ENCODE measurements around the gene ZNF346.
"Not testable (repeated sequence)": the region's sequence is repeated elsewhere in the genome, so short reads cannot be mapped to it uniquely, and the experiment has no call there.

Gene ZNF346

DNA sequence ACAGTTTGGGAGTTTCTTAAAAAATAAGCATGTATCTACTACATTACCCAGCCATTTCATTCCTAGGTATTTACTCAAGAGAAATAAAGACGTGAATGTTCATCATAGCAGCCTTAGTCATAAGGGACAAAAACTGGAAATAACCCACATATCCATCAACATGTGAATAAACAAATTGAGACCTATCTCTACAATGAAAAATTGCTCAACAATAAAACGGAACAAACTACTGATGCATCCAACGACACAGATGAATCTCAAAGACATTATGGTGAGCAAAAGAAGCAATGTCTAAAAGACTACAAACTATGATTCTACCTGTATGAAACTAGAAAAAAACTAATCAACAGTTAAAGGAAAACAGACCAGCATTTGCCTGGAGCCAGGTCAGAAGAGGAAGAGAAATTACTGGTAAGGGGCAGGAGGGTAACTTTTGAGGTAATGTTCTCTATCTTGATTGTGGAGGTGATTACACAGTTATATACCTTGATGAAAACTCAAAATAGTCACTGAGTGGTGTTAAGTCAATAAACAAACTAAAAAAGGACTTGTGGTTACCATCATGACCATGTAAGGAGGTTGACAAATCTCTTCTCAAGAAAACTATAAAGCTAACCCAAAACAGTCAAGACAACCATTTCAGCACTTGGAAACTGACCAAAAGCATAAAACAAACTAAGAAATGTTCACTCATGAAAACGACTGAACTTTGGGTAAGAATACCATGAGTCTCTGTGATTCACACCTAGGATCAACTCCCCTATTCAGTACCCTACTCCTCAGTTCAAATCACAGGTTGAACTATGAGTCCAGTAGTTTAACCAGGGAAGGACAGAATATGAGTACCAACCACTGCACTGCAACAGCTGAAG is 26.4 kb upstream of the ZNF346 start:
- no peaks in the 10 kb centered on the region for H3K9me3 ChIP-seq (ENCODE audit: control insufficient read depth, low read length)
- no peaks in the 10 kb centered on the region for H3K27me3 ChIP-seq (ENCODE audit: control insufficient read depth, insufficient read depth, low read length)
- no peak overlapping the region for H3K4me3 ChIP-seq (ENCODE audit: low read length)
- no peaks in the 10 kb centered on the region for H3K4me1 ChIP-seq (ENCODE audit: control insufficient read depth, insufficient read depth, low read length)
- H3K36me3 ChIP-seq (ENCODE audit: control insufficient read depth, insufficient read depth, low read length): no peaks in the 10 kb centered on the region
- H3K9ac ChIP-seq (ENCODE audit: low read length): no peak overlapping the region

DNA sequence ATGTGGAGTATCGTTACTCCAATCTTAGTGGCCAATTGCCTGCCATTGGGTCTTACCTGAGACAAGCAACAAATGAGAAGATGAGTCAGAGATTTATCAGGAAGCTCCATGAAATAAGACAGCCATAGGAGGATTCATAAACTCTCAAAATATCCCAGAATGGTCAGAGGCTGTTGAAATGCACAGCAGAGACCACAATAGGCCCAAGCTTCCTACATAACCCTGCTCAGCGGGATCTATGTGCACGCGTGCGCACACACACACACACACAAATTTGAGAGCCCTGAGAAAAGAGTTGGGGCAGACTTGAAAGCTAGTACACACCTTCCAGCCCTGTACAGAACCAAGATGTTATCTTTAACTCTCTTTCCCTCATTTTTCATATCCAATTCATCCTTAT is 25.7 kb upstream of the ZNF346 start:
- Histone ChIP-seq H3K4me1 (ENCODE audit: control insufficient read depth, insufficient read depth, low read length) (no peaks in the 10 kb centered on the region), H3K4me3 (ENCODE audit: low read length) (no peak overlapping the region)

DNA sequence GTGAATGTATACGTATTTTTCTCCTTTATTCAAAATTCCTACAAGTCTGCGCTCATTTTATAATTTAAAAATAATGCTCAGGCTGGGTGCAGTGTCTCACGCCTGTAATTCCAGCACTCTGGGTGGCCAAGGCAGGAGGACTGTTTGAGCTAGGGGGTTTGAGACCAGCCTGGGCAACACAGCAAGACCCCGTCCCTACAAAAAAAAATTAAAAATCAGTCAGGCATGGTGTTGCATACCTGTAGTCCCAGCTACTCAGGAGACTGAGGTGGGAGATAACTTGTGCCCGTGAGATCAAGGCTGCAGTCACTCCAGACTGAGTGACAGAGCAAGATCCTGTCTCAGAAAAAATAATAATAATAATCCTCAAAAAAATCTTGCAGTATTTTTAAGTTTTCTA is 23.7 kb upstream of the ZNF346 start:
- H3K9ac ChIP-seq (ENCODE audit: low read length): no peak overlapping the region
- H3K4me1 ChIP-seq (ENCODE audit: control insufficient read depth, insufficient read depth, low read length): no peaks in the 10 kb centered on the region
- H3K27me3 ChIP-seq (ENCODE audit: control insufficient read depth, insufficient read depth, low read length): no peaks in the 10 kb centered on the region
- H3K4me3 ChIP-seq (ENCODE audit: low read length): no peak overlapping the region
- no peaks in the 10 kb centered on the region for H3K9me3 ChIP-seq (ENCODE audit: control insufficient read depth, low read length)
- H3K36me3 ChIP-seq (ENCODE audit: control insufficient read depth, insufficient read depth, low read length): no peaks in the 10 kb centered on the region

More for the DNA sequence above, 25.7 kb upstream of the ZNF346 start:
- no peaks in the 10 kb centered on the region for H3K36me3 ChIP-seq (ENCODE audit: control insufficient read depth, insufficient read depth, low read length)
- no peak overlapping the region for H3K9ac ChIP-seq (ENCODE audit: low read length)
- no peaks in the 10 kb centered on the region for H3K27me3 ChIP-seq (ENCODE audit: control insufficient read depth, insufficient read depth, low read length)
- no peaks in the 10 kb centered on the region for H3K9me3 ChIP-seq (ENCODE audit: control insufficient read depth, low read length)

DNA sequence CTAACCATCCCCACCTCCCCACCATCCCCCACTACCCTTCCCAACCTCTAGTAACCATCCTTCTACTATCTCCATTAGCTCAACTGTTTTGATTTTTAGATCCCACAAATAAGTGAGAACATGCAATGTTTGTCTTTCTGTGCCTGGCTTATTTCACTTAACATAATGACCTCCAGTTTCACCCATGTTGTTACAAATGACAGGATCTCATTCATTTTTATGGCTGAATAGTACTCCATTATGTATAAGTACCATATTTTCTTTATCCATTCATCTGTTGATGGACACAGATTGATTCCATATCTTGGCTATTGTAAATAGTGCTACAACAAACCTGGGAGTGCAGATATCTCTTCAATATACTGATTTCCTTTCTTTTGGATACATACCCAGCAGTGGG is 23.0 kb upstream of the ZNF346 start:
- not testable (repeated sequence) for H3K4me1 ChIP-seq (ENCODE audit: control insufficient read depth, insufficient read depth, low read length)

DNA sequence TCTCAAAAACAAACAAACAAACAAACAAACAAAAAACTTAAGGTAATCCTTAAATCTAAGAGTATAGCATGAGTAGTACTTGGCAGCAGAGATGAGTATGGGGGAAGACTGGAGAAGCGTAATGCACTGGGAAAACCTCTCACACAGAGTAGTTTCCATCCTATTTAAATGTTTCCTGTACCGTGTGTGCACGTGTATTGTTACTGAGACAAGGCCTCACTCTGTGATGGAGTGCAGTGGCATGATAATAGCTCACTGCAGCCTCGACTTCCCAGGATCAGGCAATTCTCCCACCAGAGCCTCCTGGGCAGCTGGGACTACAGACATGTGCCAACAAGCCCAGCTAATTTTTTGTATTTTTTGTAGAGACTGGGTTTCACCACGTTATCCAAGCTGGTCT is 18.8 kb upstream of the ZNF346 start:
- Histone ChIP-seq H3K9ac (ENCODE audit: low read length) (no peak overlapping the region), H3K4me3 (ENCODE audit: low read length) (no peak overlapping the region), H3K27me3 (ENCODE audit: control insufficient read depth, insufficient read depth, low read length) (no peaks in the 10 kb centered on the region), H3K9me3 (ENCODE audit: control insufficient read depth, low read length) (no peaks in the 10 kb centered on the region), H3K36me3 (ENCODE audit: control insufficient read depth, insufficient read depth, low read length) (no peaks in the 10 kb centered on the region), H3K4me1 (ENCODE audit: control insufficient read depth, insufficient read depth, low read length) (peaks cover 9% of the 10 kb centered on the region)

More for the DNA sequence above, 23.0 kb upstream of the ZNF346 start:
- not testable (repeated sequence) for H3K36me3 ChIP-seq (ENCODE audit: control insufficient read depth, insufficient read depth, low read length); H3K27me3 ChIP-seq (ENCODE audit: control insufficient read depth, insufficient read depth, low read length); H3K4me3 ChIP-seq (ENCODE audit: low read length); H3K9ac ChIP-seq (ENCODE audit: low read length); H3K9me3 ChIP-seq (ENCODE audit: control insufficient read depth, low read length)

DNA sequence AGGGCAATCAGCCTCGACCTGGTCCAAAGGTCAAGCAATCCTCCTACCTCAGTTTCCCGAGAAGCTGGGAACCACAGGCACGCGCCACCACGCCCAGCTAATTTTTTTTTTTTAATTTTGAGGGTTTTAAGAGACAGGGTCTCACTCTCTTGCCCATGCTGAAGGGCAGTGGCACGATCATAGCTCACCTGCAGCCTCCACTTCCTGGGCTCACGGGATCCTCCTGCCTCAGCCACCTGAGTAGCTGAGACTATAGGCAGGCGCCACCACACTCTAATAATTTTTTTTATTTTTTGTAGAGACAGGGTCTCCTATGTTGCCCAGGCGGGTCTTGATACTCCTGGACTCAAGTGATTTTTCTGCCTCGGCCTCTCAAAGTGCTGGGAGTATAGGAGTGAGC is 17.5 kb upstream of the ZNF346 start:
- Histone ChIP-seq H3K4me3 (ENCODE audit: low read length) (no peak overlapping the region), H3K9me3 (ENCODE audit: control insufficient read depth, low read length) (no peaks in the 10 kb centered on the region), H3K9ac (ENCODE audit: low read length) (peak overlapping the region; percentile 94), H3K36me3 (ENCODE audit: control insufficient read depth, insufficient read depth, low read length) (no peaks in the 10 kb centered on the region), H3K27me3 (ENCODE audit: control insufficient read depth, insufficient read depth, low read length) (no peaks in the 10 kb centered on the region), H3K4me1 (ENCODE audit: control insufficient read depth, insufficient read depth, low read length) (peaks cover 9% of the 10 kb centered on the region)

DNA sequence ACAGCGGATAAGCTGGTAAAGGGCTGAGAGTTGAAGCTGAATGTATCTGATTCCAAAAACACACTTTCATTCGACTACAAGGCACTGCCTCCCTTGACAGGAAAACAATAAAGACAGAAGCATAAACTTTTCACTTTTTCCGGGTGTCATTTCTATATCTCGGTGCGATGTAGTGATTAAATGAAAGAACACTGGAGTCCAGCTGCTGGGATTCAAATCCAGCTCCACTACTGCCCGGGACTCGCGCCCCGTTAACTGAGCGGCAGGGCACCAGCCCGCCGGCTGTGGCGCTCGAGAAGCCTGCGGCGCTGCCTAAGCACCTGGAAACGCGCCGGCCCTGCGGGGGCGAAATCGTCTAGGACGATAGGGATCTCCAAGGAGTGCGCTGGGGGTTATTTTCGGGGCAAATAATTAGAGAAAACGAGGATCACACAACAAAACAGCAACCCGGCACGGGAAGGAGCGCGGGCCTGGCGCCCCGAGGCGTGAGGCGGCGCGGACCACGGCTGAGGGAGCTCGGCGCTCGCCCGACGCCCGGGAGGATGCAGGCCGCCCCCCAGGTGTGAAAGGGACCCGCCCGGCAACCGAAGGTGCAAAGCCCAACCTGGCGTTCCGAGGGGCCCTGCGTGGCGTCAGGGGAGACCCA is 16.8 kb upstream of the ZNF346 start:
- Histone ChIP-seq H3K9me3 (ENCODE audit: control insufficient read depth, low read length) (no peaks in the 10 kb centered on the region), H3K27me3 (ENCODE audit: control insufficient read depth, insufficient read depth, low read length) (no peaks in the 10 kb centered on the region), H3K4me3 (ENCODE audit: low read length) (peak overlapping the region; percentile 84), H3K4me1 (ENCODE audit: control insufficient read depth, insufficient read depth, low read length) (peaks cover 9% of the 10 kb centered on the region), H3K36me3 (ENCODE audit: control insufficient read depth, insufficient read depth, low read length) (no peaks in the 10 kb centered on the region), H3K9ac (ENCODE audit: low read length) (peak overlapping the region; percentile 94)

DNA sequence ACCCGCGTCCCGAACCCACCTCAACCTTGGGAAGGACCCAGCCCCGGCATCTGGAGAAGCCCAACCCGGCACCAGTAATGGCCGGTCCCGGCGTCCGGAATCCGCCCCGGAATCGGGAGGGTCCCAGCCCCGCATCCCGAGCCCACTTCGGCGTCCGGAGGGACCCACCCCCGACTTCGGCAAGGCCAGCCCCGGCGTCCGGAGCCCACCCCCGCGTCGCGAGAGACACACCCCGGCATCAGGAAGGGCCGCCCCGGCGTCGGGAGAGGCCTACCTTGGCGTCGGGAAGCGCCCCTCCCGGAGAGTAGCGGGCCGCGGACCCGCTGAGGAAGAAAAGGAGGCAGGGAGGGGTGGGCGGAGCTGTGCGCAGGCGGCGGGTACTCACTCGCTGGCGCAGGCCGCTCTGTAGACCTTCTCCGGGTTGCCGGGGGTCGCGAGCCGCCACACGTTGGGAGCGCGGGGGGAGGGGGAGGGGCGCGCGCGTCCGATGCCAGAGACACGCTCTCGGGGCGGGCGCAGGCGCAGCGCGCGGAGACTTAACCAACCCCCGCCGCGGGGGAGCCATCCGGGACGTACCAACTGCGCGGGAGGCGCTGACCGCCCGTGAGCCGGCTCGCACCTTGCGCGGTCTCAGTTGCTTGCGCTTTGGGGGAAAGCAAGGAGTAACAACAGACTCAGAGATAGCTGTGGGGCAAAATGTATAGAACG is 16.1 kb upstream of the ZNF346 start, which contains the start of gene UIMC1:
Gene UIMC1 (minus strand): TSS at position 515 of the 708 bp plus-strand sequence. CDS start 24,164 bp downstream, outside the sequence.
- Histone ChIP-seq H3K9me3 (ENCODE audit: control insufficient read depth, low read length) (no peaks in the 10 kb centered on the region), H3K36me3 (ENCODE audit: control insufficient read depth, insufficient read depth, low read length) (no peaks in the 10 kb centered on the region), H3K4me3 (ENCODE audit: low read length) (peak within 1 kb of the TSS; percentile 84), H3K4me1 (ENCODE audit: control insufficient read depth, insufficient read depth, low read length) (peaks cover 9% of the 10 kb centered on the region), H3K9ac (ENCODE audit: low read length) (peak within 1 kb of the TSS; percentile 94), H3K27me3 (ENCODE audit: control insufficient read depth, insufficient read depth, low read length) (no peaks in the 10 kb centered on the region)

DNA sequence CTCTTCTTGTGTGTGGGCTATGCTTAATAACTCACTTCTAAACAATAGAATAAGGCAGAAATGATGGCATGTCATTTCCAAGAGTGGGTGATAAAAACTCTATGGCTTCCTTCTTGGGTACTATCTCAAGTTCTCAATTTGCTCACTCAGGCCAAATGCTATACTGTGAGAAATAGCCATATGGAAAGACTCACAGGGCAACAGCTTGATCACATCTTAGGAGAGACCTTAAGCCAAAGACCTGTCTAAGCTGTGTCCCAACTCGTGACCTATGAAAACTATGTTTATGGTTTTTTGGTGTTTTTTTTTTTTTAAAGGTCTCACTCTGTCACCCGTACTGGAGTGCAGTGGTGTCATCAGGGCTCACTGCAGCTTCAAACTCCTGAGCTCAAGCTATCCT is 13.8 kb upstream of the ZNF346 start:
- Histone ChIP-seq H3K9me3 (ENCODE audit: control insufficient read depth, low read length) (no peaks in the 10 kb centered on the region), H3K4me3 (ENCODE audit: low read length) (no peak overlapping the region), H3K9ac (ENCODE audit: low read length) (no peak overlapping the region), H3K27me3 (ENCODE audit: control insufficient read depth, insufficient read depth, low read length) (no peaks in the 10 kb centered on the region), H3K36me3 (ENCODE audit: control insufficient read depth, insufficient read depth, low read length) (no peaks in the 10 kb centered on the region), H3K4me1 (ENCODE audit: control insufficient read depth, insufficient read depth, low read length) (peaks cover 9% of the 10 kb centered on the region)

DNA sequence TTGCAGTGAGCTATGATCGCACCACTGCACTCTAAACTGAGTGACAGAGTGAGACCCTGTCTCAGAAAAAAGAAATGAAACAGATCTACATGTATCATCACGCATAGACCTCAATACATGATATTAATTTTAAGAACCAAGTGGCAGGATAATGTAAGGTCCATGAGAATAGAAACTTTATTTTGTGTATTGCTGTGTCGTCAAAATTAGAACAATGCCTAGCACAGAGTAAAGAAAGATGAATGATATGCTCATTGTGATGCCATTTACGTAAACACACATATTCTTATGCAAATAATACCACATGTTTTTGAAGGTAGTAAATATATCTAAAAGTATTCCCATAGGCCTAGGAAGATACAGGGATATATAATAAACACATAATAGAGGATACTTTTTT is 12.3 kb upstream of the ZNF346 start:
- H3K9me3 ChIP-seq (ENCODE audit: control insufficient read depth, low read length): no peaks in the 10 kb centered on the region
- H3K9ac ChIP-seq (ENCODE audit: low read length): no peak overlapping the region
- no peaks in the 10 kb centered on the region for H3K27me3 ChIP-seq (ENCODE audit: control insufficient read depth, insufficient read depth, low read length)
- H3K36me3 ChIP-seq (ENCODE audit: control insufficient read depth, insufficient read depth, low read length): no peaks in the 10 kb centered on the region
- no peak overlapping the region for H3K4me3 ChIP-seq (ENCODE audit: low read length)
- peaks cover 4% of the 10 kb centered on the region for H3K4me1 ChIP-seq (ENCODE audit: control insufficient read depth, insufficient read depth, low read length)

DNA sequence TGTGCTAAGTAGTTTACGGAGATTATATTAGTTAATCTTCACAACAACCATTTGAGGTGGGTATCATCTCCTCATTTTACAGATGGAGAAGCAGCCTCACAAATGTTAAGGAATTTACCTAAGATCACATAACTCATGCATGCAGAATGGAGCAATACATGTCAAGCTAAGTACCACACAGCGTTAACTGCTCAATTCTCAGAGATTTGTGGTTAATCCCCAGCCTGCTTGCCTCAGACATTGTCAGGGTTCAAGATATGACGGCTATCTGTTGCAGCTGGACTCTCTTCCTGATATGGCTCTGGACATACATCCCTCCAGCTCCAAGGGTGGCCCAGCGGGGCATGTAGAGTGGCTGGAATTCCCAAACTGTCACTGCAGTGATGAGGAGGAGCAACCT is 7.3 kb upstream of the ZNF346 start:
- Histone ChIP-seq H3K4me3 (ENCODE audit: low read length) (no peak overlapping the region), H3K9me3 (ENCODE audit: control insufficient read depth, low read length) (no peaks in the 10 kb centered on the region), H3K9ac (ENCODE audit: low read length) (no peak overlapping the region), H3K4me1 (ENCODE audit: control insufficient read depth, insufficient read depth, low read length) (no peaks in the 10 kb centered on the region), H3K27me3 (ENCODE audit: control insufficient read depth, insufficient read depth, low read length) (no peaks in the 10 kb centered on the region), H3K36me3 (ENCODE audit: control insufficient read depth, insufficient read depth, low read length) (no peaks in the 10 kb centered on the region)

DNA sequence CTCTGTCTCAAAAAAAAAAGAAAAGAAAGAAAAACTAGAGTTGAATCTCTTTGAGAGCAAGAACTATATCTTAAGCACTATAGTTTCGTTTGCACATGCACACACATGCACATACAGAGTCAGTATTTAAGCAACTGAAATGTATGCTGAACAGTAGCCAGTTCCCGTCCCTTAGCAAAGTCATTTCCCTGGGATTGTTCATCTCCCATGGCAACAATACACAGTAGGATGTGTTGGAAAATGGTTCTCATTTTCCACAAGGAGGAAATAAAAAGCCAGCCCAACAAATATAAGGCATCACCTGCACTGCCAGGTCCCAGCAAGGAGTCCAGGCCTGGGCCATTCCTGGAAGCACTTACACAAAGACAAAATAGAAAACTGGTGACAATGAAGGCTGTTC is 4.2 kb upstream of the ZNF346 start:
- peaks cover 7% of the 10 kb centered on the region for H3K4me1 ChIP-seq (ENCODE audit: control insufficient read depth, insufficient read depth, low read length)
- no peak overlapping the region for H3K4me3 ChIP-seq (ENCODE audit: low read length)
- no peaks in the 10 kb centered on the region for H3K9me3 ChIP-seq (ENCODE audit: control insufficient read depth, low read length)
- no peaks in the 10 kb centered on the region for H3K27me3 ChIP-seq (ENCODE audit: control insufficient read depth, insufficient read depth, low read length)
- H3K9ac ChIP-seq (ENCODE audit: low read length): no peak overlapping the region
- H3K36me3 ChIP-seq (ENCODE audit: control insufficient read depth, insufficient read depth, low read length): no peaks in the 10 kb centered on the region

Data from mucosa of stomach (tissue), 1 donor.